ENCODE results near the gene MFAP2. TPM values are rescaled to one million over a fixed set of nuclear protein-coding genes. Genes with fewer than 3 reads are reported as not detected.

MFAP2 gene
- total RNA-seq, 4 donors from 2014 or later, result 22.3 to 70.3 (median 44.6) TPM

GRCh38 chr1:16969651-16970050, 10.8 kb downstream of the MFAP2 start:
- H3K36me3 ChIP-seq, result no peaks in the 10 kb centered on the region
- H3K4me1 ChIP-seq, result peaks cover 0 to 19% of the 10 kb centered on the region in 2 donors
- no peak overlapping the region for H3K4me3 ChIP-seq
- no peak for DNase-seq
- no peak for TF ChIP-seq POLR2A (IDR thresholded peaks at IDR 0.05)
- TF ChIP-seq, protein P1, sequence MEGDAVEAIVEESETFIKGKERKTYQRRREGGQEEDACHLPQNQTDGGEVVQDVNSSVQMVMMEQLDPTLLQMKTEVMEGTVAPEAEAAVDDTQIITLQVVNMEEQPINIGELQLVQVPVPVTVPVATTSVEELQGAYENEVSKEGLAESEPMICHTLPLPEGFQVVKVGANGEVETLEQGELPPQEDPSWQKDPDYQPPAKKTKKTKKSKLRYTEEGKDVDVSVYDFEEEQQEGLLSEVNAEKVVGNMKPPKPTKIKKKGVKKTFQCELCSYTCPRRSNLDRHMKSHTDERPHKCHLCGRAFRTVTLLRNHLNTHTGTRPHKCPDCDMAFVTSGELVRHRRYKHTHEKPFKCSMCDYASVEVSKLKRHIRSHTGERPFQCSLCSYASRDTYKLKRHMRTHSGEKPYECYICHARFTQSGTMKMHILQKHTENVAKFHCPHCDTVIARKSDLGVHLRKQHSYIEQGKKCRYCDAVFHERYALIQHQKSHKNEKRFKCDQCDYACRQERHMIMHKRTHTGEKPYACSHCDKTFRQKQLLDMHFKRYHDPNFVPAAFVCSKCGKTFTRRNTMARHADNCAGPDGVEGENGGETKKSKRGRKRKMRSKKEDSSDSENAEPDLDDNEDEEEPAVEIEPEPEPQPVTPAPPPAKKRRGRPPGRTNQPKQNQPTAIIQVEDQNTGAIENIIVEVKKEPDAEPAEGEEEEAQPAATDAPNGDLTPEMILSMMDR (IDR thresholded peaks at IDR 0.05), result no peak
- no peaks in the 10 kb centered on the region for H3K27me3 ChIP-seq
- no peaks in the 10 kb centered on the region for H3K9me3 ChIP-seq
- H3K27ac ChIP-seq, result no peak overlapping the region
- intact Hi-C loops (cut with DNase I; ENCODE audit: low total_unique reads), result no loop called here

GRCh38 chr1:16969057-16969611, 11.3 kb downstream of the MFAP2 start:
- no peak overlapping the region for H3K27ac ChIP-seq
- H3K9me3 ChIP-seq, result no peaks in the 10 kb centered on the region
- H3K4me1 ChIP-seq, result peaks cover 0 to 19% of the 10 kb centered on the region in 2 donors
- no peak for DNase-seq
- H3K4me3 ChIP-seq, result no peak overlapping the region
- no peaks in the 10 kb centered on the region for H3K27me3 ChIP-seq
- intact Hi-C loops (cut with DNase I; ENCODE audit: low total_unique reads), result no loop called here
- H3K36me3 ChIP-seq, result no peaks in the 10 kb centered on the region
- TF ChIP-seq POLR2A (IDR thresholded peaks at IDR 0.05), result no peak
- TF ChIP-seq, protein P1 (IDR thresholded peaks at IDR 0.05), result no peak

DNA sequence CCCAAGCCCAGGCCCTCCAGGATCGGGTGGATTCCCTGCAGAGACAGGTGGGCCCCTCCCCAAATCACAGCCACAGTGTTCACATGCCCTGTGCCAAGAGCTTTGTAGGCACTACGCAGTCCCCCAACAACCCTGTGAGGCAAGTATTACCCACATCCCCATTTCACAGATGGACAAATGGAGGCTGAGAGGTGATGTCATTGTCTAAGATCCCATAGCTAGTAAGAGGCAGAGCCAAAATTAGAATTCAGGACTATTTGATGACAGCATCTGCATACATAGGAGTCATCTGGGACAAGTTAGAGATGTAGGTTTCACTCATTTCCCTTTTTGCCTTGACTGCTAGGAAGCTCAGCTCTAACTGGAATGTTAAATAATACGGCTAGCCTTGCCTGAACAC, 12.0 kb downstream of the MFAP2 start:
- H3K36me3 ChIP-seq, result no peaks in the 10 kb centered on the region
- peak overlapping the region in 1 of 2 donors; percentile 6 for H3K27ac ChIP-seq
- intact Hi-C loops (cut with DNase I; ENCODE audit: low total_unique reads), result no loop called here
- no peak for TF ChIP-seq POLR2A (IDR thresholded peaks at IDR 0.05)
- TF ChIP-seq, protein P1 (IDR thresholded peaks at IDR 0.05), result no peak
- no peak for DNase-seq
- H3K9me3 ChIP-seq, result no peaks in the 10 kb centered on the region
- H3K4me3 ChIP-seq, result no peak overlapping the region
- H3K4me1 ChIP-seq, result peaks cover 0 to 19% of the 10 kb centered on the region in 2 donors
- no peaks in the 10 kb centered on the region for H3K27me3 ChIP-seq

DNA sequence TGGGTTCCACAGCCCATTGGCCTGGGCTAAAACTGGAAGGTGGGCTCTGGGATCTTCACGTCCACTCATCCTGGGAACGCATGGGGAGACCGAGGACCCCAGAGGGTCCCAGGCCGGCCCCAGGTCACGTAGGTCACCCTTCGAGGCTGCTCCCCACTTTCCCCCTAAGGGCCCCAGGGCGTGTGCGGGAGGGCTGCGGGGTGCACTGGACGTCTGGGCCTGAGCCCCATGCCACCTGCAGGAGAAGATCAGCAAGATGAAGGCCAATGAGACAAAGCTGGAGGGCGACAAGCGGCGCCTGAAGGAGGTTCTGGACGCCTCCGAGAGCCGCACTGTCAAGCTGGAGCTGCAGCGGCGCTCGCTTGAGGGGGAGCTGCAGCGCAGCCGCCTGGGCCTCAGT, 12.5 kb downstream of the MFAP2 start:
- no peak for DNase-seq
- peaks cover 0 to 19% of the 10 kb centered on the region in 2 donors for H3K4me1 ChIP-seq
- peak overlapping the region in 1 of 2 donors; percentile 70 for H3K27ac ChIP-seq
- H3K27me3 ChIP-seq, result no peaks in the 10 kb centered on the region
- no peak for TF ChIP-seq POLR2A (IDR thresholded peaks at IDR 0.05)
- TF ChIP-seq, protein P1 (IDR thresholded peaks at IDR 0.05), result no peak
- intact Hi-C loops (cut with DNase I; ENCODE audit: low total_unique reads), result no loop called here
- H3K9me3 ChIP-seq, result no peaks in the 10 kb centered on the region
- no peak overlapping the region for H3K4me3 ChIP-seq
- H3K36me3 ChIP-seq, result no peaks in the 10 kb centered on the region

DNA sequence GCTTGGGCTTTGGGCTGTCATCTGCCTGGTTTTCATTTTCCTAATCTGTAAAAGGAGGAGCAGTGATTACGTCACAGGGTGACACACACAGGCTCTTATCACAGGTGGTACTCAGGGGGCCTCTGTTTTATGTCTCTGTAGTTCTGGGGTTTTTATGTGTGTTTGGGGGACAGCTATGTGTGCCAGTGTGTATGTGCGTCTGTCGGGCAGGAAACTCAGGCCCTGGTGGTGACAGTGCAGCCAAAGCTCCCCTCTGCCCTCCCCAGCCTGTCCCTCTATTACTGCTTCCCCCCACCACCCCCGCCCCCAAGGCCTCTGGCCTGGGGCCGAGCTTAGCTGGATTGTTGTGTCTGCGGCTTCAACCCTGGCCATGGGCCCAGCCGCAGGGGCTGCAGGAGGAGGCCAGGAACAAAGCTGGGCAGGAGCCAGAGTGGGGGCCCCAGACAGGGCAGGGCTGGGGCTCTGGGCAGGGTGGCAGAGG, 13.3 kb downstream of the MFAP2 start:
- peak overlapping the region; percentile 33 to 70 for H3K27ac ChIP-seq
- DNase-seq, result peak; percentile 66 to 77

More for the DNA sequence above, 13.3 kb downstream of the MFAP2 start:
- Histone ChIP-seq H3K4me1 (peaks cover 0 to 18% of the 10 kb centered on the region in 2 donors), H3K4me3 (no peak overlapping the region), H3K36me3 (no peaks in the 10 kb centered on the region), H3K27me3 (no peaks in the 10 kb centered on the region), H3K9me3 (no peaks in the 10 kb centered on the region)
- intact Hi-C loops (cut with DNase I; ENCODE audit: low total_unique reads), result no loop called here
- no peak for TF ChIP-seq POLR2A (IDR thresholded peaks at IDR 0.05)
- TF ChIP-seq, protein P1 (IDR thresholded peaks at IDR 0.05), result no peak
